Measurements from ENCODE around the gene KAT2A.
A peak's percentile ranks its signal among the peaks of the same experiment; 100 is the strongest.
"Not testable (repeated sequence)": the region's sequence is repeated elsewhere in the genome, so short reads cannot be mapped to it uniquely, and the experiment has no call there.

KAT2A gene

GRCh38 chr17:42120770-42121769 lies at the start of gene KAT2A:
Gene KAT2A (minus strand): TSS chr17:42121367. CDS start chr17:42121304, 63 bp downstream.
- peak within 1 kb of the TSS; percentile 78 for H3K4me3 Mint-ChIP-seq
- H3K27me3 Mint-ChIP-seq: no peaks in the 10 kb centered on the region
- H3K36me3 Mint-ChIP-seq: peaks cover 11% of the 10 kb centered on the region
- H3K4me1 Mint-ChIP-seq: peaks cover 28% of the 10 kb centered on the region
- H3K27ac Mint-ChIP-seq: peak within 1 kb of the TSS; percentile 41
- no peaks in the 10 kb centered on the region for H3K9me3 Mint-ChIP-seq

GRCh38 chr17:42169351-42169750 lies 48.2 kb upstream of the KAT2A start:
- Mint-ChIP-seq H3K9me3 (no peaks in the 10 kb centered on the region), H3K27ac (no peak overlapping the region), H3K4me3 (no peak overlapping the region), H3K36me3 (no peaks in the 10 kb centered on the region), H3K27me3 (no peaks in the 10 kb centered on the region), H3K4me1 (no peaks in the 10 kb centered on the region)

GRCh38 chr17:42167807-42168206 lies 46.6 kb upstream of the KAT2A start:
- Mint-ChIP-seq H3K4me1 (no peaks in the 10 kb centered on the region), H3K9me3 (no peaks in the 10 kb centered on the region), H3K27me3 (no peaks in the 10 kb centered on the region), H3K4me3 (no peak overlapping the region), H3K36me3 (no peaks in the 10 kb centered on the region), H3K27ac (no peak overlapping the region)

GRCh38 chr17:42166196-42166763 lies 45.1 kb upstream of the KAT2A start:
- H3K27me3 Mint-ChIP-seq: no peaks in the 10 kb centered on the region
- no peaks in the 10 kb centered on the region for H3K9me3 Mint-ChIP-seq
- H3K27ac Mint-ChIP-seq: no peak overlapping the region
- H3K4me1 Mint-ChIP-seq: no peaks in the 10 kb centered on the region
- H3K36me3 Mint-ChIP-seq: no peaks in the 10 kb centered on the region
- H3K4me3 Mint-ChIP-seq: no peak overlapping the region

GRCh38 chr17:42165751-42166150 lies 44.6 kb upstream of the KAT2A start:
- Mint-ChIP-seq H3K9me3 (no peaks in the 10 kb centered on the region), H3K4me1 (no peaks in the 10 kb centered on the region), H3K36me3 (no peaks in the 10 kb centered on the region), H3K27ac (no peak overlapping the region), H3K27me3 (no peaks in the 10 kb centered on the region), H3K4me3 (no peak overlapping the region)

- Mint-ChIP-seq H3K9me3 (no peaks in the 10 kb centered on the region), H3K4me3 (no peak overlapping the region), H3K27me3 (no peaks in the 10 kb centered on the region), H3K27ac (no peak overlapping the region), H3K4me1 (no peaks in the 10 kb centered on the region), H3K36me3 (no peaks in the 10 kb centered on the region)
These were observed 42.7 kb upstream of the KAT2A start for GRCh38 chr17:42163696-42164407.

GRCh38 chr17:42163113-42163512 lies 41.9 kb upstream of the KAT2A start:
- no peaks in the 10 kb centered on the region for H3K36me3 Mint-ChIP-seq
- no peaks in the 10 kb centered on the region for H3K4me1 Mint-ChIP-seq
- peak overlapping the region; percentile 65 for H3K27ac Mint-ChIP-seq
- no peak overlapping the region for H3K4me3 Mint-ChIP-seq
- no peaks in the 10 kb centered on the region for H3K27me3 Mint-ChIP-seq
- H3K9me3 Mint-ChIP-seq: no peaks in the 10 kb centered on the region

- no peaks in the 10 kb centered on the region for H3K36me3 Mint-ChIP-seq
- no peaks in the 10 kb centered on the region for H3K9me3 Mint-ChIP-seq
- H3K27me3 Mint-ChIP-seq: no peaks in the 10 kb centered on the region
- peaks cover 5% of the 10 kb centered on the region for H3K4me1 Mint-ChIP-seq
- H3K27ac Mint-ChIP-seq: no peak overlapping the region
- H3K4me3 Mint-ChIP-seq: no peak overlapping the region
These were observed 39.4 kb upstream of the KAT2A start for GRCh38 chr17:42160531-42160910.

GRCh38 chr17:42159796-42160530 lies 38.8 kb upstream of the KAT2A start:
- no peaks in the 10 kb centered on the region for H3K36me3 Mint-ChIP-seq
- H3K4me1 Mint-ChIP-seq: peaks cover 5% of the 10 kb centered on the region
- H3K27me3 Mint-ChIP-seq: no peaks in the 10 kb centered on the region
- no peaks in the 10 kb centered on the region for H3K9me3 Mint-ChIP-seq
- H3K27ac Mint-ChIP-seq: no peak overlapping the region
- no peak overlapping the region for H3K4me3 Mint-ChIP-seq

GRCh38 chr17:42155614-42156045 lies 34.5 kb upstream of the KAT2A start:
- H3K4me1 Mint-ChIP-seq: peaks cover 32% of the 10 kb centered on the region
- no peaks in the 10 kb centered on the region for H3K9me3 Mint-ChIP-seq
- H3K4me3 Mint-ChIP-seq: peak overlapping the region; percentile 99
- peak overlapping the region; percentile 47 for H3K27ac Mint-ChIP-seq
- H3K36me3 Mint-ChIP-seq: peaks cover 4% of the 10 kb centered on the region
- no peaks in the 10 kb centered on the region for H3K27me3 Mint-ChIP-seq

- Mint-ChIP-seq H3K4me1 (peaks cover 34% of the 10 kb centered on the region), H3K27me3 (no peaks in the 10 kb centered on the region), H3K36me3 (peaks cover 4% of the 10 kb centered on the region), H3K27ac (peak overlapping the region; percentile 98), H3K9me3 (no peaks in the 10 kb centered on the region), H3K4me3 (peak overlapping the region; percentile 99)
These were observed 33.0 kb upstream of the KAT2A start for GRCh38 chr17:42153919-42154742.

- H3K27me3 Mint-ChIP-seq: no peaks in the 10 kb centered on the region
These were observed 25.9 kb upstream of the KAT2A start for GRCh38 chr17:42146911-42147607.

GRCh38 chr17:42143138-42143537 lies 22.0 kb upstream of the KAT2A start:
- not testable (repeated sequence) for H3K27me3 Mint-ChIP-seq, H3K4me3 Mint-ChIP-seq, H3K36me3 Mint-ChIP-seq, H3K9me3 Mint-ChIP-seq
- Mint-ChIP-seq H3K27ac (peak overlapping the region; percentile 32), H3K4me1 (peaks cover 45% of the 10 kb centered on the region)

More at GRCh38 chr17:42146911-42147607, 25.9 kb upstream of the KAT2A start:
- no peak overlapping the region for H3K27ac Mint-ChIP-seq
- peaks cover 36% of the 10 kb centered on the region for H3K4me1 Mint-ChIP-seq
- no peaks in the 10 kb centered on the region for H3K9me3 Mint-ChIP-seq
- peaks cover 3% of the 10 kb centered on the region for H3K36me3 Mint-ChIP-seq
- no peak overlapping the region for H3K4me3 Mint-ChIP-seq

- Mint-ChIP-seq H3K4me1 (peaks cover 49% of the 10 kb centered on the region), H3K27me3 (no peaks in the 10 kb centered on the region), H3K36me3 (peaks cover 8% of the 10 kb centered on the region), H3K9me3 (no peaks in the 10 kb centered on the region), H3K27ac (no peak overlapping the region), H3K4me3 (no peak overlapping the region)
These were observed 21.3 kb upstream of the KAT2A start for GRCh38 chr17:42142371-42142896.
